Mucosa of rectum (tissue), 2 donors: ENCODE data around the gene CRYBB3.

Experiments used
- H3K27ac ChIP-seq, 2 donors: one replicate each; pipeline ENCODE4 v1.7.0; 2013; ENCODE audit warnings: inconsistent platforms in 2 of 2, low read depth in 2 of 2, low read length in 2 of 2
- H3K27me3 ChIP-seq, 2 donors: one replicate each; pipeline ENCODE4 v1.7.0; 2013; ENCODE audit warnings: low read length in 2 of 2; ENCODE audit not compliant: control insufficient read depth in 2 of 2, insufficient read depth in 2 of 2
- H3K36me3 ChIP-seq, 2 donors: one replicate each; pipeline ENCODE4 v1.7.0; 2013; ENCODE audit warnings: low read length in 2 of 2; ENCODE audit not compliant: control insufficient read depth in 2 of 2, insufficient read depth in 2 of 2
- H3K4me1 ChIP-seq, 2 donors: one replicate each; pipeline ENCODE4 v1.7.0; 2013; ENCODE audit warnings: low read length in 2 of 2, mild to moderate bottlenecking in 1 of 2; ENCODE audit not compliant: control insufficient read depth in 2 of 2, insufficient read depth in 2 of 2
- H3K4me3 ChIP-seq, 2 donors: one replicate each; pipeline ENCODE4 v1.7.0; 2013; ENCODE audit warnings: low read length in 2 of 2
- H3K9ac ChIP-seq, 2 donors: one replicate each; pipeline ENCODE4 v1.7.0; 2013; ENCODE audit warnings: low read length in 2 of 2, low read depth in 1 of 2, mild to moderate bottlenecking in 1 of 2
- H3K9me3 ChIP-seq, 2 donors: one replicate each; pipeline ENCODE4 v1.7.0; 2013; ENCODE audit warnings: low read length in 2 of 2; ENCODE audit not compliant: control insufficient read depth in 2 of 2
- donor health status: healthy.
- donor health status: Normal muscosa, but diverticular disease.

The CRYBB3 gene

GRCh38 chr22:25165785-25166184, 33.9 kb upstream of the CRYBB3 start:
- Histone ChIP-seq H3K9ac (no peak overlapping the region), H3K36me3 (no peaks in the 10 kb centered on the region), H3K9me3 (no peaks in the 10 kb centered on the region), H3K27me3 (no peaks in the 10 kb centered on the region), H3K4me1 (no peaks in the 10 kb centered on the region), H3K27ac (no peak overlapping the region), H3K4me3 (no peak overlapping the region)

DNA sequence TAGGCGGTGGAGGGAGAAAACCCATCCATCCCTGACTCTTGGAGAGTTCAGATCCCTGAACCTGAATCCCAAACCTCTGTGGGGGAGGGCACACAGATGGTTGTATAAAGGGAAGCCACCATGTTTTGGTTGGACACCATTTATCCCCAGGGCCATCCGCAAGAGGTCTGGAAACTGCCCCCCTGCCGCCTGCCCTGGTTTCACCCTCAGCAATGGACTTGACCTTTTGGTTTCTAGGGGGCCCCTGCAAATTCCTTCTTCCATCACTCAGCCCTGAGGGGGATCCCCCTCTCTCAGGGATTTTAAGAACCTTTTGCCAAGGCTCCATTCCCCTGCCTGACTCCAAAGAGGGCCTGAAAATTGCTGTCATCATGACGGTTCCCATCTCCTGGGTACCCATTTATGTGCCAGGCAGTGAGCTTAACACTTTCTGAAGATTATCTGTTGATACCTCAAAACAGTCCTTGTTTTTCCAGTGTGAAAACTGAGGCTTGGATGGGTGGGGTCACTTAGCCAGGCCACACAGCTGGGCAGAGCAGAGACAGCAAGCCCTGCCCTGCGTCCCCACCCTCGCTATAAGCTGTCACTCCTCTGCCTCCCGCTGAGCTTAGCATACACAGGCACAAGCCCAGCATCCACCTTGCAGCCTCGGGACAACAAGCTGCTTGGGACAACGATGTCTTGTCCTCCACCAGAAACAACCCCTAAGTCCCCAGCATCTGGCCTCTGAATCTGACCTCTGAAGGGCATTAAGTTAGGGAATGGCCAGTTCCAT, 33.2 kb upstream of the CRYBB3 start:
- Histone ChIP-seq H3K9me3 (no peaks in the 10 kb centered on the region), H3K36me3 (no peaks in the 10 kb centered on the region), H3K4me3 (no peak overlapping the region), H3K9ac (no peak overlapping the region), H3K4me1 (no peaks in the 10 kb centered on the region), H3K27me3 (no peaks in the 10 kb centered on the region), H3K27ac (no peak overlapping the region)

- no peaks in the 10 kb centered on the region for H3K27me3 ChIP-seq
- no peak overlapping the region for H3K9ac ChIP-seq
- no peak overlapping the region for H3K27ac ChIP-seq
- no peak overlapping the region for H3K4me3 ChIP-seq
- no peaks in the 10 kb centered on the region for H3K4me1 ChIP-seq
- H3K9me3 ChIP-seq, result no peaks in the 10 kb centered on the region
- no peaks in the 10 kb centered on the region for H3K36me3 ChIP-seq
Measured at GRCh38 chr22:25167082-25167481, 32.6 kb upstream of the CRYBB3 start.

- no peaks in the 10 kb centered on the region for H3K9me3 ChIP-seq
- no peaks in the 10 kb centered on the region for H3K27me3 ChIP-seq
- H3K4me1 ChIP-seq, result no peaks in the 10 kb centered on the region
- H3K4me3 ChIP-seq, result no peak overlapping the region
- peaks cover 0 to 7% of the 10 kb centered on the region in 2 donors for H3K36me3 ChIP-seq
- no peak overlapping the region for H3K27ac ChIP-seq
- H3K9ac ChIP-seq, result no peak overlapping the region
Measured at GRCh38 chr22:25167834-25168601, 31.6 kb upstream of the CRYBB3 start.

DNA sequence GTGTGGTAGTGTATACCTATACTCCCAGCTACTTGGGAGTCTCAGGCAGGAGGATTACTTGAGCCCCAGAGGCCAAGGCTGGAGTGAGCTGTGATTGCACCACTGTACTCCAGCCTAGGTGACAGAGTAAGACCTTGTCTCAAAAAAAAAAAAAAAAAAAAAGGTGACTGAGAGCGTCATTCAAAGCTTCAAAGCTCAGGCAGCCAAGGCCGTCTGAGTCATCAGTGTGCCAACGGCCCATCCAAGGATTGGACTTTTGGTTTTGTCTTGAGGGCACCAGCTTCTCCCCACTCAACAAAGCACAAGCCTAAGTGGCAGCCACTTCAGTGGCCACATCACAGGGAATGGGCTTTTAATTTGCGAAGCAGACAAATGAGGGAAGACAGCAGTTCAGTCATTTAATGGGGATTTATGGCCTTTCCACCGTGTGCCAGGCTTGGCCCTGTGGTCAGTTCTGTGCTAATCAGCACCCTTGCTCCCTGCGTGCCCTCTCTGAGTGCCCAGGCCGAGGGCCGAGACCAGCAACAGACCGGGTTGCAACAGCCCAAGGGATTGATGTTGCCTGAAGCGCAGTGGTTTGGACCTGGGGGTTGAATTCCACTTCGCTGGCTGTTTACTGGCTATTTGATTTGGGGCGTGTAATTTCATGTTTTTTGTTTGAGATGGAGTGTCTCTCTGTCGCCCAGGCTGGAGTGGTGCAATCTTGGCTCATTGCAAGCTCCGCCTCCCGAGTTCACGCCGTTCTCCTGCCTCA, 30.2 kb upstream of the CRYBB3 start:
- no peaks in the 10 kb centered on the region for H3K27me3 ChIP-seq
- no peak overlapping the region for H3K27ac ChIP-seq
- peaks cover 5 to 21% of the 10 kb centered on the region in 2 donors for H3K36me3 ChIP-seq
- no peaks in the 10 kb centered on the region for H3K4me1 ChIP-seq
- no peak overlapping the region for H3K9ac ChIP-seq
- no peaks in the 10 kb centered on the region for H3K9me3 ChIP-seq
- H3K4me3 ChIP-seq, result no peak overlapping the region

- Histone ChIP-seq H3K27me3 (no peaks in the 10 kb centered on the region), H3K9ac (no peak overlapping the region), H3K9me3 (no peaks in the 10 kb centered on the region), H3K4me3 (no peak overlapping the region), H3K36me3 (peaks cover 16 to 31% of the 10 kb centered on the region in 2 donors), H3K27ac (no peak overlapping the region), H3K4me1 (no peaks in the 10 kb centered on the region)
Measured at GRCh38 chr22:25170426-25170980, 29.2 kb upstream of the CRYBB3 start.

GRCh38 chr22:25172153-25172552, 27.5 kb upstream of the CRYBB3 start:
- H3K4me3 ChIP-seq, result no peak overlapping the region
- no peaks in the 10 kb centered on the region for H3K4me1 ChIP-seq
- H3K36me3 ChIP-seq, result peaks cover 29 to 46% of the 10 kb centered on the region in 2 donors
- no peaks in the 10 kb centered on the region for H3K27me3 ChIP-seq
- no peak overlapping the region for H3K27ac ChIP-seq
- no peaks in the 10 kb centered on the region for H3K9me3 ChIP-seq
- H3K9ac ChIP-seq, result no peak overlapping the region

DNA sequence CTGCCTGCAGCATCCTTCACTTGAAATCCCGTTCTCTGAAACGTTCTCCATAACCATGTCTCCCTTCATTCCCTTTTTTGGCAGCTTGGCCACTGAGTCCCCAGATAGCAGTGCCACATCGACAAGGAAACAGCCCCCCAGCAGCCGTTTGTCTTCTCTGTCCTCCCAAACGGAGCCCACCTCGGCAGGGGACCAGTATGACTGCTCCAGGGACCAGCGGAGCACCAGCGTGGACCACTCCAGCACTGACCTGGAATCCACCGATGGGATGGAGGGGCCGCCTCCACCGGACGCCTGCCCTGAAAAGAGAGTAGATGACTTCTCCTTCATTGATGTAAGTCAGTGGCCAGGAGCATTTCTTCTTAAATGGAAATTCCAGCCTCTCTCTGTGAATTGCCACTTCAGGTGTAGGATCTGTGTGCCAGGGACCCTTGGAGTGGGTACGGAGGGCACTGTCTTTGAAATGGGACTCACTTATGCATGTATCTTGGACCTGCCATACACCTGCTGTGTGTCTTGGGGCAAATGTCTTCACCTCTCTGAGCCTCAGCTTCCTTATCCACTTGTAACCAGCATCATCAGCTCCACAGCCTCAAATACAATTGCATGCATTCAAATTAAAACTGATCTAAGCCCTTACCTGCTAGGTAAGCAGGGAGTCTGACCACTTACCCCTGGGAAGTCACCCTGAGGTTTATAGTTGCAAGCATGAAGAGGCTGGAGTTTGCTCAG, 25.3 kb upstream of the CRYBB3 start:
- no peaks in the 10 kb centered on the region for H3K9me3 ChIP-seq
- no peak overlapping the region for H3K9ac ChIP-seq
- H3K4me1 ChIP-seq, result no peaks in the 10 kb centered on the region
- H3K36me3 ChIP-seq, result peaks cover 33 to 52% of the 10 kb centered on the region in 2 donors
- H3K27ac ChIP-seq, result no peak overlapping the region
- H3K4me3 ChIP-seq, result no peak overlapping the region
- H3K27me3 ChIP-seq, result no peaks in the 10 kb centered on the region

DNA sequence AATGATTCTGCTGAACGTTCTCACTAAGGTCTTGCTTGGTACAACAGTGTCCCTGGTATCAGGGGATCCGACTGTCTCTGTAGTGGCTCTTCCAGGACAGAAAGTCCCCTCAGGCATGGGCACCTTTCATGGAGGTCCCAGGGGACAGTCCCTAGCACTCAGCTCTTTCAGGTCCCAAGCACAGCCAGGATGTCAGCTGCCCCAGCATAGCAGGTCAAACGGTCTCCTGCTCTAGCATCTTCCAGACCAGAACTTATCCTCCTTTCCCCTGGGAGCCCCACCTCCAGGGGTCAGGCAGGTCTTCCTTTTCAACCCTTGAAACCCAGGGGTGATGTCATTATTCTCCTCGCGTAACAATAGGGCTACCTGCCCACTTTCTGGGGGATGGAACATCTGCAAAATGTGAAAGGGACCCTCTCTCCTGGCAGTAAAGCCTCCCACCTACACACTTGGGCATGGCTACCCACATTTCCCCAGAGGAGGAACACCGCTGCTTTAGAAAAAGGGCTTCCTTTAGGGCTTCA, 24.7 kb upstream of the CRYBB3 start:
- H3K27me3 ChIP-seq, result no peaks in the 10 kb centered on the region
- no peak overlapping the region for H3K27ac ChIP-seq
- H3K4me3 ChIP-seq, result no peak overlapping the region
- H3K9me3 ChIP-seq, result no peaks in the 10 kb centered on the region
- no peaks in the 10 kb centered on the region for H3K4me1 ChIP-seq
- no peak overlapping the region for H3K9ac ChIP-seq
- peaks cover 33 to 52% of the 10 kb centered on the region in 2 donors for H3K36me3 ChIP-seq
